Activated CD8-positive, alpha-beta T cell treated with anti-CD3 and anti-CD28 coated beads for 36 hours (primary cell): ENCODE results near the gene EIF2S3B. TPM values are rescaled to one million over a fixed set of nuclear protein-coding genes. Genes with fewer than 3 reads are reported as not detected.
A peak's percentile ranks its signal among the peaks of the same experiment; 100 is the strongest.

Source experiments
- ATAC-seq: fragments of 200-7000 bp; cut with Tn5 transposase; one replicate; pipeline ENCODE4 v1.10.0; 2021; ENCODE audit warnings: mild to moderate bottlenecking, moderate library complexity
- CTCF ChIA-PET: fragments of 350-600 bp; sonication (Branson Sonifier 250); formaldehyde crosslinking; loops from one replicate; lab custom pipeline; 2021; ENCODE audit warnings: antibody characterized with exemption; lab: Charles Lee
- POLR2A ChIA-PET: fragments of 350-600 bp; sonication (Branson Sonifier 250); formaldehyde crosslinking; loops from one replicate; lab custom pipeline; 2021; ENCODE audit warnings: antibody characterized with exemption; lab: Charles Lee
- DNase-seq: peaks from one replicate; pipeline ENCODE4 v3.0.0-alpha.2; 2020
- H3K27ac Mint-ChIP-seq: one replicate; pipeline ENCODE4 v1.8.0; 2021; ENCODE audit warnings: mild to moderate bottlenecking, mixed read lengths
- H3K27me3 Mint-ChIP-seq: one replicate; pipeline ENCODE4 v1.8.0; 2021; ENCODE audit warnings: mixed read lengths
- H3K36me3 Mint-ChIP-seq: one replicate; pipeline ENCODE4 v1.8.0; 2021; ENCODE audit warnings: low read depth, mixed read lengths
- H3K4me1 Mint-ChIP-seq: one replicate; pipeline ENCODE4 v1.8.0; 2021; ENCODE audit warnings: low read depth, mixed read lengths
- H3K4me3 Mint-ChIP-seq: one replicate; pipeline ENCODE4 v1.8.0; 2021; ENCODE audit warnings: mild to moderate bottlenecking, moderate library complexity, mixed read lengths
- H3K9me3 Mint-ChIP-seq: one replicate; pipeline ENCODE4 v1.8.0; 2021; ENCODE audit warnings: mixed read lengths
- intact Hi-C: fragments of 100-400 bp; cut with micrococcal nuclease; formaldehyde crosslinking; loops from one replicate; pipeline ENCODE4 v1.10.0; 2022
- total RNA-seq, 2 experiments: library from RNA; stranded (reverse); gene quantifications; one replicate each; pipeline ENCODE4 v1.2.3, GENCODE V29; 2021
- TF ChIP-seq, protein P1 (sequence below): fragments of 200-600 bp; IDR thresholded peaks from one replicate; pipeline ENCODE4 v1.8.0; 2022; ENCODE audit warnings: antibody characterized with exemption, mild to moderate bottlenecking

EIF2S3B gene
- total RNA-seq, 2 experiments from 2014 or later = 3.3 to 3.8 TPM

- no peaks in the 10 kb centered on the region for H3K27me3 Mint-ChIP-seq
- no peak for ATAC-seq
- H3K27ac Mint-ChIP-seq = no peak overlapping the region
- no peak for DNase-seq
- POLR2A ChIA-PET = no interaction called here
- TF ChIP-seq, protein P1, sequence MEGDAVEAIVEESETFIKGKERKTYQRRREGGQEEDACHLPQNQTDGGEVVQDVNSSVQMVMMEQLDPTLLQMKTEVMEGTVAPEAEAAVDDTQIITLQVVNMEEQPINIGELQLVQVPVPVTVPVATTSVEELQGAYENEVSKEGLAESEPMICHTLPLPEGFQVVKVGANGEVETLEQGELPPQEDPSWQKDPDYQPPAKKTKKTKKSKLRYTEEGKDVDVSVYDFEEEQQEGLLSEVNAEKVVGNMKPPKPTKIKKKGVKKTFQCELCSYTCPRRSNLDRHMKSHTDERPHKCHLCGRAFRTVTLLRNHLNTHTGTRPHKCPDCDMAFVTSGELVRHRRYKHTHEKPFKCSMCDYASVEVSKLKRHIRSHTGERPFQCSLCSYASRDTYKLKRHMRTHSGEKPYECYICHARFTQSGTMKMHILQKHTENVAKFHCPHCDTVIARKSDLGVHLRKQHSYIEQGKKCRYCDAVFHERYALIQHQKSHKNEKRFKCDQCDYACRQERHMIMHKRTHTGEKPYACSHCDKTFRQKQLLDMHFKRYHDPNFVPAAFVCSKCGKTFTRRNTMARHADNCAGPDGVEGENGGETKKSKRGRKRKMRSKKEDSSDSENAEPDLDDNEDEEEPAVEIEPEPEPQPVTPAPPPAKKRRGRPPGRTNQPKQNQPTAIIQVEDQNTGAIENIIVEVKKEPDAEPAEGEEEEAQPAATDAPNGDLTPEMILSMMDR = no peak
- H3K36me3 Mint-ChIP-seq = peaks cover 8% of the 10 kb centered on the region
- intact Hi-C loops = no loop called here
- CTCF ChIA-PET = no interaction called here
- peaks cover 15% of the 10 kb centered on the region for H3K4me1 Mint-ChIP-seq
- no peak overlapping the region for H3K4me3 Mint-ChIP-seq
- H3K9me3 Mint-ChIP-seq = peaks cover 13% of the 10 kb centered on the region
Observed at GRCh38 chr12:10529603-10530002, 23.9 kb downstream of the EIF2S3B start.

- Mint-ChIP-seq H3K4me1 (peaks cover 50% of the 10 kb centered on the region), H3K36me3 (peaks cover 24% of the 10 kb centered on the region), H3K9me3 (peaks cover 30% of the 10 kb centered on the region), H3K4me3 (no peak overlapping the region), H3K27ac (no peak overlapping the region), H3K27me3 (no peaks in the 10 kb centered on the region)
- ATAC-seq (no peak), DNase-seq (no peak)
- TF ChIP-seq, protein P1 = no peak
- intact Hi-C loops = no loop called here
- ChIA-PET POLR2A (no interaction called here), CTCF (no interaction called here)
Observed at GRCh38 chr12:10537721-10538120, 32.0 kb downstream of the EIF2S3B start.

GRCh38 chr12:10540776-10541205 lies 35.1 kb downstream of the EIF2S3B start:
- H3K4me1 Mint-ChIP-seq = peaks cover 66% of the 10 kb centered on the region
- DNase-seq (peak; percentile 38), ATAC-seq (peak; percentile 92)
- H3K27ac Mint-ChIP-seq = peak overlapping the region; percentile 96
- H3K4me3 Mint-ChIP-seq = peak overlapping the region; percentile 22
- ChIA-PET POLR2A (interaction anchor here (3.8 kb wide), 1 partner anchor 13 kb away, joined by 18 read pairs; no protein-coding TSS in a partner anchor), CTCF (interaction anchor here (1.0 to 1.1 kb wide), 2 partner anchors 9 to 175 kb away, joined by 3 to 6 read pairs; no protein-coding TSS in a partner anchor)
- intact Hi-C loops = no loop called here
- H3K27me3 Mint-ChIP-seq = no peaks in the 10 kb centered on the region
- H3K36me3 Mint-ChIP-seq = peaks cover 21% of the 10 kb centered on the region
- peaks cover 22% of the 10 kb centered on the region for H3K9me3 Mint-ChIP-seq
- TF ChIP-seq, protein P1 = no peak

DNA sequence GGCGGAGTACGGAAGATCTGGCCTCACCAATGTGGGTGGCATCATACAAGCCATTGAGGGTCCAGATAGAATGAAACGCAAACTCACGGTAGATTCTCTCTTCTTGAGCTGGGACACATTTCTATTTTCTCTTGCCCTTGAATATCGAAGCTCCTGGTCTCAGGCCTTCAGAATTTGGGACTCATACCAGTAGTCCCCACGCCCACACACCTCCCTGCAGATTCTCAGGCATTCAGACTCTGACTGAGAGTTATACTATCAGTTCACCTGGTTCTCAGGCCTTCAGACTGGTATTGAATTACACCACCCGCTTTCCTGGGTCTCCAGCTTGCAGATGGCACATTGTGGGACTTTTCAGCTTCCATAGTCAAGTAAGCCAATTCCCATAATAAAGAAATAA lies 37.8 kb downstream of the EIF2S3B start:
- Mint-ChIP-seq H3K9me3 (peaks cover 16% of the 10 kb centered on the region), H3K36me3 (peaks cover 19% of the 10 kb centered on the region), H3K4me3 (no peak overlapping the region), H3K27me3 (no peaks in the 10 kb centered on the region), H3K4me1 (peaks cover 68% of the 10 kb centered on the region), H3K27ac (no peak overlapping the region)
- POLR2A ChIA-PET = interaction anchor here (3.8 kb wide), 1 partner anchor 10 kb away, joined by 18 read pairs; no protein-coding TSS in a partner anchor
- CTCF ChIA-PET = interaction anchor here (0.5 to 2.7 kb wide), 3 partner anchors 11 to 308 kb away, joined by 3 to 10 read pairs (median 4); no protein-coding TSS in a partner anchor
- ATAC-seq (no peak), DNase-seq (no peak)
- TF ChIP-seq, protein P1 = no peak
- intact Hi-C loops = no loop called here

GRCh38 chr12:10551375-10551774 lies 45.7 kb downstream of the EIF2S3B start:
- no peak overlapping the region for H3K27ac Mint-ChIP-seq
- ATAC-seq = no peak
- H3K36me3 Mint-ChIP-seq = peaks cover 42% of the 10 kb centered on the region
- intact Hi-C loops = loop anchor here (5.0 to 10.0 kb wide), 2 partner anchors 187 to 884 kb away; partner anchors contain the start of gene CLEC2D
- H3K4me1 Mint-ChIP-seq = peaks cover 48% of the 10 kb centered on the region
- peaks cover 15% of the 10 kb centered on the region for H3K9me3 Mint-ChIP-seq
- ChIA-PET CTCF (no interaction called here), POLR2A (no interaction called here)
- no peak for DNase-seq
- TF ChIP-seq, protein P1 = no peak
- H3K27me3 Mint-ChIP-seq = no peaks in the 10 kb centered on the region
- H3K4me3 Mint-ChIP-seq = no peak overlapping the region
